ENCODE results near the gene CLOCK. TPM values are rescaled to one million over a fixed set of nuclear protein-coding genes. Genes with fewer than 3 reads are reported as not detected.
A peak's percentile ranks its signal among the peaks of the same experiment; 100 is the strongest.

The CLOCK gene
- total and polyA plus RNA-seq, 9 of the 15 experiments (the other 6 are each of a cell fraction or from before 2014, with no cell fraction given) = 3.7 to 14.4 (median 9.4) TPM

GRCh38 chr4:55386840-55387239 is 159.9 kb downstream of the CLOCK start (continued):
- TF ChIP-seq TCFL5 (CRISPR knock-in tag; conservative IDR thresholded peaks at IDR 0.05) (no peak), KDM1A (IDR thresholded peaks at IDR 0.05) (peak; percentile 85 to 92), ZNF695 (CRISPR knock-in tag; IDR thresholded peaks at IDR 0.05) (no peak), ADNP (tag; IDR thresholded peaks at IDR 0.05) (no peak), ATF3 (IDR thresholded peaks at IDR 0.05) (peak; percentile 39; the same call in 1 of the 2 replicates), ATF3 (CRISPR knock-in tag; conservative IDR thresholded peaks at IDR 0.05) (no peak), ZBTB2 (IDR thresholded peaks at IDR 0.05) (peak; percentile 88), PYGO2 (tag; IDR thresholded peaks at IDR 0.05) (peak; percentile 79), ZNF395 (CRISPR knock-in tag; IDR thresholded peaks at IDR 0.05) (peak; percentile 85; the same call in 1 of the 2 replicates), MYBL2 (IDR thresholded peaks at IDR 0.05; ENCODE audit: low read depth) (peak; percentile 63; the same call in 1 of the 2 replicates), MYBL2 (CRISPR knock-in tag; IDR thresholded peaks at IDR 0.05; ENCODE audit: borderline replicate concordance) (no peak), ZNF668 (CRISPR knock-in tag; IDR thresholded peaks at IDR 0.05) (0 out of 2 replicates have a peak, but pooled peaks have one; percentile 8), ELF4 (CRISPR knock-in tag; IDR thresholded peaks at IDR 0.05) (peak; percentile 69; the same call in 1 of the 2 replicates), NCOA2 (IDR thresholded peaks at IDR 0.05; ENCODE audit: partially characterized antibody in 2 of 2) (peak in 1 of 2 experiments; percentile 44), ARNT (IDR thresholded peaks at IDR 0.05) (0 out of 4 replicates have a peak, but pooled peaks have one; percentile 63 to 65), PHB2 (IDR thresholded peaks at IDR 0.05; ENCODE audit: low read depth) (peak; percentile 95), RBM15 (IDR thresholded peaks at IDR 0.05; ENCODE audit: insufficient read depth, low read length) (no peak), ZMIZ1 (IDR thresholded peaks at IDR 0.05; ENCODE audit: low read depth in 2 of 2, low read length in 2 of 2) (peak in 1 of 2 experiments; percentile 90; a peak in 2 of 4 replicates), CTBP1 (IDR thresholded peaks at IDR 0.05; ENCODE audit: borderline replicate concordance) (peak; percentile 98), STAT5A (IDR thresholded peaks at IDR 0.05; ENCODE audit: borderline replicate concordance, low read length) (peak; percentile 93), TARDBP (IDR thresholded peaks at IDR 0.05) (peak; percentile 75; the same call in 1 of the 2 replicates), EP400 (IDR thresholded peaks at IDR 0.05) (no peak; the same call in 1 of the 2 replicates), MECOM (CRISPR knock-in tag; IDR thresholded peaks at IDR 0.05) (peak; percentile 80; the same call in 1 of the 2 replicates), RNF2 (IDR thresholded peaks at IDR 0.05) (peak; percentile 92)

Data from K562 (cell line).